Measurements from ENCODE around the gene ARL5B.

DNA sequence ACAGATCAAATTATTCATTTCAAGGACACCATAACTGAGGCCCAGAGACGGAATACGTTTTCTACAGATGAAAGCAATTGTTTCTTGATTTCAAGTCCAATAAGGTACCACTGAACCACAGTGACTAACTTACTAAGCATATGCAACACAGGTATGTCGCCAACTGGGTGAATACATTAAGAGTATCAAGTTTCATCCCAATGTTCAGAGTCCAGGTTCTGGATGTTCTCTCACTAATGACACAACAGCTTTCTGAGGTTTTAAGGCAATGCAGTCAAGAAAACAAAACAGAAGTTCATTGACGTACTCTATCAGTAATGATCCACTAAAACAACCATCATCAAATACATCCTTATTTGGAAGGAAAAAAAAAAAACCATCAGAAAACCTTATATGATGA lies 43.6 kb upstream of the ARL5B start:
- TF ChIP-seq, protein P1, sequence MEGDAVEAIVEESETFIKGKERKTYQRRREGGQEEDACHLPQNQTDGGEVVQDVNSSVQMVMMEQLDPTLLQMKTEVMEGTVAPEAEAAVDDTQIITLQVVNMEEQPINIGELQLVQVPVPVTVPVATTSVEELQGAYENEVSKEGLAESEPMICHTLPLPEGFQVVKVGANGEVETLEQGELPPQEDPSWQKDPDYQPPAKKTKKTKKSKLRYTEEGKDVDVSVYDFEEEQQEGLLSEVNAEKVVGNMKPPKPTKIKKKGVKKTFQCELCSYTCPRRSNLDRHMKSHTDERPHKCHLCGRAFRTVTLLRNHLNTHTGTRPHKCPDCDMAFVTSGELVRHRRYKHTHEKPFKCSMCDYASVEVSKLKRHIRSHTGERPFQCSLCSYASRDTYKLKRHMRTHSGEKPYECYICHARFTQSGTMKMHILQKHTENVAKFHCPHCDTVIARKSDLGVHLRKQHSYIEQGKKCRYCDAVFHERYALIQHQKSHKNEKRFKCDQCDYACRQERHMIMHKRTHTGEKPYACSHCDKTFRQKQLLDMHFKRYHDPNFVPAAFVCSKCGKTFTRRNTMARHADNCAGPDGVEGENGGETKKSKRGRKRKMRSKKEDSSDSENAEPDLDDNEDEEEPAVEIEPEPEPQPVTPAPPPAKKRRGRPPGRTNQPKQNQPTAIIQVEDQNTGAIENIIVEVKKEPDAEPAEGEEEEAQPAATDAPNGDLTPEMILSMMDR (IDR thresholded peaks at IDR 0.05 in 4 of 5, conservative IDR thresholded peaks at IDR 0.05 in 1 of 5) = no peak
- TF ChIP-seq POLR2A (IDR thresholded peaks at IDR 0.05) = no peak
